Immature natural killer cell (primary cell): ENCODE results near the gene VSTM2L. TPM values are rescaled to one million over a fixed set of nuclear protein-coding genes. Genes with fewer than 3 reads are reported as not detected.

Experiments used
- DNase-seq, 3 donors: peaks; one replicate each; pipeline ENCODE4 v3.0.0; 2022; ENCODE audit warnings: mixed read lengths in 1 of 3
- H3K27ac Mint-ChIP-seq, 6 donors: one replicate each; pipeline ENCODE4 v1.8.0; 2020; ENCODE audit warnings: mixed read lengths in 6 of 6, mild to moderate bottlenecking in 5 of 6, inconsistent platforms in 4 of 6, moderate library complexity in 3 of 6
- H3K27me3 Mint-ChIP-seq, 3 donors: one replicate each; pipeline ENCODE4 v1.8.0; 2020 to 2021; ENCODE audit warnings: low read depth in 3 of 3, mild to moderate bottlenecking in 3 of 3, mixed read lengths in 3 of 3, moderate library complexity in 3 of 3, inconsistent platforms in 1 of 3
- H3K36me3 Mint-ChIP-seq, 3 donors: one replicate each; pipeline ENCODE4 v1.8.0; 2020; ENCODE audit warnings: mixed read lengths in 3 of 3, inconsistent platforms in 2 of 3, mild to moderate bottlenecking in 2 of 3
- H3K4me1 Mint-ChIP-seq, 2 donors: one replicate each; pipeline ENCODE4 v1.8.0; 2020; ENCODE audit warnings: inconsistent platforms in 2 of 2, mild to moderate bottlenecking in 2 of 2, mixed read lengths in 2 of 2, moderate library complexity in 1 of 2
- H3K4me3 Mint-ChIP-seq, 5 donors: one replicate each; pipeline ENCODE4 v1.8.0; 2020; ENCODE audit warnings: mild to moderate bottlenecking in 5 of 5, mixed read lengths in 5 of 5, inconsistent platforms in 3 of 5, moderate library complexity in 3 of 5
- H3K9me3 Mint-ChIP-seq, 6 donors: one replicate each; pipeline ENCODE4 v1.8.0; 2020; ENCODE audit warnings: mild to moderate bottlenecking in 6 of 6, mixed read lengths in 6 of 6, inconsistent platforms in 4 of 6, moderate library complexity in 3 of 6
- polyA plus RNA-seq, 3 donors: library from polyadenylated mRNA; unstranded; fragments of 300-500 nt; fragmentation: Illumina TruSeq; gene quantifications; one replicate each; pipeline ENCODE4 v1.2.3, GENCODE V29; 2021

Gene VSTM2L
- polyA plus RNA-seq, 3 donors from 2014 or later, result not detected

- DNase-seq, result no peak
- Mint-ChIP-seq H3K27ac (no peak overlapping the region), H3K9me3 (no peaks in the 10 kb centered on the region), H3K4me1 (peaks cover 12 to 17% of the 10 kb centered on the region in 2 donors), H3K27me3 (peaks cover 15 to 19% (median 19%) of the 10 kb centered on the region in 3 donors), H3K36me3 (no peaks in the 10 kb centered on the region), H3K4me3 (no peak overlapping the region)
These were observed 3.6 kb upstream of the VSTM2L start for GRCh38 chr20:37899105-37900045.

GRCh38 chr20:37901240-37901639, 1.7 kb upstream of the VSTM2L start:
- Mint-ChIP-seq H3K4me1 (peaks cover 12 to 17% of the 10 kb centered on the region in 2 donors), H3K36me3 (no peaks in the 10 kb centered on the region), H3K27ac (no peak overlapping the region), H3K9me3 (no peaks in the 10 kb centered on the region), H3K4me3 (peak overlapping the region in 3 of 5 donors; percentile 4 to 44 (median 10)), H3K27me3 (peaks cover 19 to 26% (median 20%) of the 10 kb centered on the region in 3 donors)
- DNase-seq, result no peak

DNA sequence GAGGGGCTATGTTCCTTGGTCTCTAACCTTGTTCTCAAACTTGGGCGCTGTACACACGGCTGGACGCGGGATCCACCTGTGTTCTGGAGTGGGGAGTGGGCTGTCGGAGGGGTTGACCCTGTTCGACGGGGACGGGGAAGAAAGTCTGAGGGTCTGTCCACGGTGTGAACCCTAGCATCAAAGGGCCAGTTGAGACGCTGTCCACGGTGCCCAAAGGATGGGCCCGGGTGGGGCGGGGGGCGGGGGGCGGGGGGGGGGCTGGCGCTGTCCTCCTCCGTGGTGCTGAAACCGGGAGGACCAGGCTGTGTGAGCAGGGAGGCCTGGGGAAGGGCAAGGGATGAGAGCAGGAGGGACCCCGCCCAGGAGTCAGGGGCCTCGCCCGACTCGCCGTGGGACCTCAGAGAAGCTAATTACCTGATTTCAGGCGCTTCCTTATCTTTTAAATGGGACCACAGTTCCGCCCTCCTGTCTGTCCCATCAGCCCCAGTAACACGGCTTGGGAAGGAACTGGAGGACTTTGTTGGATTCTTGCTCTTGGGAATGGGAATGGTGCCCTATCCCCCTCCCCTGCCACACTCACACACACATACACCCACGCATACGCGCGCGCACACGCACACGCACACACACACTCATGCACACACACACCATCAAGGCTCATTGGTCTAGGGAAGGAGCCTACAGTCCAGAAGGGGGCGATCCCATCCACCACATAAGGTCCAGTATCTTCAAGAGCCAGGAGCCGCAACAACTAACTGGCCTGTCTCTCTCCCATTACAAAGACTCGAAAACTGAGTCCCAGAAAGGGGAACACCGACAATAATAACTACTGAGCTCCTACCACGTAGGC, 1.0 kb upstream of the VSTM2L start:
- H3K36me3 Mint-ChIP-seq, result no peaks in the 10 kb centered on the region
- DNase-seq, result peak; percentile 9 to 35 (median 29)
- peak overlapping the region in 1 of 6 donors; percentile 10 for H3K27ac Mint-ChIP-seq
- H3K27me3 Mint-ChIP-seq, result peaks cover 19 to 28% (median 21%) of the 10 kb centered on the region in 3 donors
- H3K9me3 Mint-ChIP-seq, result no peaks in the 10 kb centered on the region
- H3K4me1 Mint-ChIP-seq, result peaks cover 12 to 17% of the 10 kb centered on the region in 2 donors
- H3K4me3 Mint-ChIP-seq, result peak overlapping the region; percentile 38 to 76 (median 71)

DNA sequence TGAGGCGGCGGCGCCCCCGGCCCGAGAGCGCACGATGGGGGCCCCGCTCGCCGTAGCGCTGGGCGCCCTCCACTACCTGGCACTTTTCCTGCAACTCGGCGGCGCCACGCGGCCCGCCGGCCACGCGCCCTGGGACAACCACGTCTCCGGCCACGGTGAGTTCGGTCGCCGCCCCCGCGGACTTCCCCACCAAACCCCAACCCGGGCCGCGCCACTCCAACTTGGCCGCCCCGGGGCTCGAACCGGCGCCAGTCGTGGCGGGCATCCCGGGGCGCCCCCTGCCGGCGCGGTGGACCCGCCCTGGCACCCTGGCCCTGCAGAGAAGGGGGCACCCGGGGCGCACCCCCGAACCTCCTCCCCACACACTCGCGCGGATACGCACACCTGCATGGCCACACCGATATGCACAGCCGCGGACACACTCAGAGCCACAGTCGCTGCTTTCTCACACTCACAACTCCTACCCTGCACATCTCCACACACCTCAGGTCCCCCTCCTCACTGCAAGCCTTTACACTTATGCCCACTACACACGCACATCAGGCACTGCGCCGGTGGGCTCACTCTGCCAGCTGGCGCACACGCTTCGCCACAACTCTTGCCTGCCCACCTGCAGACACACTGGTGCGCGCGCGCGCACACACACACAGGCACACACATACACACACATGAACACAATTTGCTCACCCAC, 535 bp downstream of the VSTM2L start:
- H3K4me1 Mint-ChIP-seq, result peaks cover 12 to 17% of the 10 kb centered on the region in 2 donors
- peak overlapping the region in 1 of 6 donors; percentile 7 for H3K27ac Mint-ChIP-seq
- DNase-seq, result no peak
- peak overlapping the region; percentile 68 to 86 (median 80) for H3K4me3 Mint-ChIP-seq
- peaks cover 19 to 29% (median 21%) of the 10 kb centered on the region in 3 donors for H3K27me3 Mint-ChIP-seq
- no peaks in the 10 kb centered on the region for H3K9me3 Mint-ChIP-seq
- H3K36me3 Mint-ChIP-seq, result no peaks in the 10 kb centered on the region

DNA sequence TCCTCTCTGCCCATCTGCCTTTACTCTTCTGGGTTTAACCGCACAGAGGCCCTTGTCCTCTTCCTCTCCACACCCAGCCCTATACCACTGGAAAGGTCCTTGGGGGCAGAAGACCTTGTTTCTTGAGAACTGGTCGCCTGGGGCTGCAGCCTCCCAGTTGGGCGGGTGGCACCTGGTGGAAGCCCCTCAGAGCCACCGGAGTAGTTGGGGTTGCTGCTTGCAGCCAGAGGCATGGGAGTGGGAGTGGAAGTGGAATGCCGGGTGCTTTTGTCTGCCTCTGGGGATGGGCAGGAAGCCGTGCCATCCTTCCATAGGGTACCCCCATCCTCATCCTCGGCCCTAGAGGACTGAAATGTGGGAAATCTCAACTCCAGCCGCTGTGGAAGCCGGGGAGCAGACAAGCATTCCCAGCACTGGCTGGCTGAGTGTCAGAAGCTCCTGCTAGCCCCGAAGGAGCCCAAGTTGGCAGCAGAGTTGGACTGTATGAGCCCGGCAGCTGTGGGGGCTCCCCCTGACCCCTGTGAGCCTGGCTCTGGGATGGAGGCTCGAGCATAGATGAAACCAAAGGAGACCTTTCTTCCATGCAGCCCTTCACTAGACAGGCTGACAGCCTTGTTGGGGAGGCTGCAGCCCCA, 1.2 kb downstream of the VSTM2L start:
- Mint-ChIP-seq H3K9me3 (no peaks in the 10 kb centered on the region), H3K4me3 (peak overlapping the region; percentile 68 to 86 (median 80)), H3K27ac (peak overlapping the region in 1 of 6 donors; percentile 7), H3K27me3 (peaks cover 19 to 34% (median 21%) of the 10 kb centered on the region in 3 donors), H3K4me1 (peaks cover 12 to 17% of the 10 kb centered on the region in 2 donors), H3K36me3 (no peaks in the 10 kb centered on the region)
- DNase-seq, result no peak

DNA sequence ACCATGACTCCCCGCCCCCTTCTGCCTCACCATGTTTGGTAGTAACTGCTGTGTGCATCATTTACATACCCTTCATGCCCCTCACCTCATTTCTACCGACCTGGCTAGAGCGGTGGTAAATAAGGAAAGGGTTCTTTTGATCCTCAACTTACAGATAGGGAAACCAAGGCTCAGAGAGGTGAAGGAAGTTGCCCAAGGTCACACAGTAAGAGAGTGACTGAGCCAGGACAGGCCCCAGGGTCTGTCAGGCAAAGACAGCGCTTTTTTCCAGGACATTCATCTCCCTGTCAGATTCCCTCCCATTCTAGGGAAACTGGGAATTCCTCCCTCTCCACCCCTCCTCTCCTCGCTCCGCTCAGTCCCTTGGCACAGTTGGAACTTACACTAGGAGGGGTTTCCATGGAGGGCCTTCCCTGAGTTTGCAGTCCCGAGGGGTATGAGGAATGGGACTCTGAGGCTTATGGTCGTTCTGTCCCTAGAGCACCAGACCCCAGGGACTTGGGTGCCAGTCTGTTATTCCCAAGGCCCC, 2.0 kb downstream of the VSTM2L start:
- H3K4me3 Mint-ChIP-seq, result no peak overlapping the region
- DNase-seq, result no peak
- peaks cover 12 to 17% of the 10 kb centered on the region in 2 donors for H3K4me1 Mint-ChIP-seq
- no peak overlapping the region for H3K27ac Mint-ChIP-seq
- H3K27me3 Mint-ChIP-seq, result peaks cover 19 to 31% (median 21%) of the 10 kb centered on the region in 3 donors
- H3K36me3 Mint-ChIP-seq, result no peaks in the 10 kb centered on the region
- no peaks in the 10 kb centered on the region for H3K9me3 Mint-ChIP-seq

DNA sequence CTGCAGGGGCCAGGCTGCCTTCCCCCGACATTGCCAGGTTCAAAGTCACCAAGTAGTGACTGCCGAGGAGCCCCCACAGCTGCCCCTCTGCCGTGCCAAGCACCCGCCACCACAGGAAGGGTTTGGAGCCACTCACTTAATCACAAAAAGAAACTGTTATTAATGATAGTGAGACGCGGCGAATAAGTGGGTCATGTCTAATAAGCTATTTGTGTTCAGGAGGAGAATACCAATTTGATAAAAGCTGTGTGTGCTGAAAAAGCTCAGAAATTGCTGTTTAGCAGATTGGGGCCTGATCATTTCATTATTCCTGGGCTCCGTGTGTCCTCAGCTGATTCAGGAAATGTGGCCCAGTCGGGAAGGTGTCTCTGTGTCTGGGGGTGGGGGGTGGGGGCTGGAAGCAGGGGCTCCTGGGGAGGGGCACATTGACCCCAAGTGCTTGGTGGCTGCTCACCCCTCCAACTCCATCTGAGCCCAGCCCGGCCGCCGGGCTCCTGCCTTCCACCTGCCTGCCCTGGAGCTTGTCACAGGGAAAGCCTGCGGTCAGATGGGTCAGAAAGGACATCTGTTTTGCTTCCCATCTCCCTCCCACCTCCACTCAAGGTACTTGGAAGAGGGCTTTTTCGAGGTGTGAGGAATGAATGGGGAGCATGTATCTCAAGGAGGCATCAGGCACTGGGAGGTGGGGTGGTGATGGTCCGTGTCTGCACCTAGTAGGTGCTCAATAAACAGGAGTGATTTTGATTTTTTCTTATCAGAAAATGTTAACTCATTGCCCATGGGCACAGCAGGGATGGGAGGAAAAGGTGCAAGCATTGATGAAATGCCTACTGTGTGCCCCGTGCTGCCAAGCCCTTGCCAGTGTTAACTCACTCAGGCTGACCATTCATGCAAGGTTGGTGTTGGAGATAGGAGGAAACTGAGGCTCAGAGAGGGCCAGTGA, 3.0 kb downstream of the VSTM2L start:
- Mint-ChIP-seq H3K27ac (no peak overlapping the region), H3K36me3 (no peaks in the 10 kb centered on the region), H3K4me1 (peaks cover 12 to 16% of the 10 kb centered on the region in 2 donors), H3K4me3 (no peak overlapping the region), H3K27me3 (peaks cover 13 to 29% (median 21%) of the 10 kb centered on the region in 3 donors), H3K9me3 (no peaks in the 10 kb centered on the region)
- no peak for DNase-seq

- DNase-seq, result no peak
- Mint-ChIP-seq H3K4me1 (peaks cover 7% of the 10 kb centered on the region in 2 donors), H3K4me3 (no peak overlapping the region), H3K9me3 (no peaks in the 10 kb centered on the region), H3K27me3 (peaks cover 12 to 26% (median 19%) of the 10 kb centered on the region in 3 donors), H3K27ac (no peak overlapping the region), H3K36me3 (no peaks in the 10 kb centered on the region)
These were observed 4.4 kb downstream of the VSTM2L start for GRCh38 chr20:37907330-37907676.

DNA sequence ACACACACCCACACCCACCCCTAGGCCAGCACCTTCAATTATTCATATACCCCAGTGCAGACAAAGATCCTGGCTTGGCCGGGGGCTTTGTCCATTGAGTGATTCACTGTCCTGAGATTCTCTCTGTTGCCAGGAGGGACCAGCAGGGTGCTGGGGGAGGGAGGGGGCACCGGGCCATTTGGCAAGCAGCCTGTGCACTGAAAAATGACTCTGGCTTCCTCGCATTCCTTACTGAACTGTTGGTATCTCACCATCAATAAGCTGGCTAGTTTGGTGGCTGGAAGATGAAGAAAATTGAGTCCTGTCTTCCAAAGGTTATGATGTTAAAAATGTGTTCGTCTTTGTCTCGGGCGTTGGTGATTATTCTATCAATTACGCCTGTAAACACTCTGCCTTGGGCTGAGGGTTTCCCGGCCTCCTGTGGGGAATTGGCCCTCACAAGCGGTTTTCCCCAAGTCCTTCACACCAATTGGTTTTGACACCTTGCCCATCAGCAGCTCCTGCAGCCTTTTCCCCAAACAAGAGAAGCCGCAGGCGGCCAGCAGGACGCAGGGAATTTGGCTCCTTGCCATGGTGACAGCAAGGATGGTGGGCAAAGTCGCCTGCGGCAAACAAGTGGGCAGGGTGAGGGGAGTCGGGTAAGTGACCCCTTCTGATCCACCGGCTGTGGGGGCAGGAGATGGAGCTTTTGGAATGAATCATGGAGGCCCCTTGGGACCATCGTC, 4.9 kb downstream of the VSTM2L start:
- DNase-seq, result no peak
- H3K4me3 Mint-ChIP-seq, result no peak overlapping the region
- no peaks in the 10 kb centered on the region for H3K36me3 Mint-ChIP-seq
- H3K27me3 Mint-ChIP-seq, result peaks cover 10 to 25% (median 21%) of the 10 kb centered on the region in 3 donors
- H3K9me3 Mint-ChIP-seq, result no peaks in the 10 kb centered on the region
- H3K27ac Mint-ChIP-seq, result no peak overlapping the region
- peaks cover 5% of the 10 kb centered on the region in 2 donors for H3K4me1 Mint-ChIP-seq

GRCh38 chr20:37911261-37911660, 8.3 kb downstream of the VSTM2L start:
- Mint-ChIP-seq H3K9me3 (no peaks in the 10 kb centered on the region), H3K4me3 (no peak overlapping the region), H3K4me1 (peaks cover 12 to 13% of the 10 kb centered on the region in 2 donors), H3K27ac (no peak overlapping the region), H3K36me3 (no peaks in the 10 kb centered on the region), H3K27me3 (peaks cover 9 to 13% (median 11%) of the 10 kb centered on the region in 3 donors)
- DNase-seq, result no peak

GRCh38 chr20:37911838-37912281, 8.9 kb downstream of the VSTM2L start:
- Mint-ChIP-seq H3K27me3 (peaks cover 10 to 11% (median 10%) of the 10 kb centered on the region in 3 donors), H3K9me3 (no peaks in the 10 kb centered on the region), H3K4me3 (no peak overlapping the region), H3K4me1 (peaks cover 12 to 18% of the 10 kb centered on the region in 2 donors), H3K27ac (no peak overlapping the region), H3K36me3 (no peaks in the 10 kb centered on the region)
- DNase-seq, result no peak
